Measurements from ENCODE around the gene LAPTM4A.

LAPTM4A gene

DNA sequence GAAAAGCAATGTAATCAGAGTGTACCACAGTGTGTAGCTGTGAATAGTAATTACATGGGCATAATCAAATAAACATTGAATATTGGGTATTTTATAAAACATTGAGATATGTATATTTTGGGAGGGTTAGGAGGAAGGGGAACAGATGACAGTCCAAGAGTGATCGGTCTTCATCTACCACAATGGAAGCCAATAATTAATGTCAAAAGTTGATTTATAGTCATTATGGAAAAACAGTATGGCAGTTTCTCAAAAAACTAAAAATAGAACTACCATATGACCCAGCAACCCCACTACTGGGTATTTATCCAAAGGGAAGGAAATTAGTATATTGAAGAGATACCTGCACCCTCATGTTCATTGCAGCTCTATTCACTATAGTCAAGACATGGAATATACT lies 5.8 kb upstream of the LAPTM4A start:
- Histone ChIP-seq H3K27ac (replicated peaks) (no peak overlapping the region), H3K27me3 (ENCODE audit: insufficient read depth, poor library complexity, severe bottlenecking) (no peaks in the 10 kb centered on the region), H3K4me3 (replicated peaks; ENCODE audit: insufficient read depth, low read length) (no peak overlapping the region)
- TF ChIP-seq, protein P1, sequence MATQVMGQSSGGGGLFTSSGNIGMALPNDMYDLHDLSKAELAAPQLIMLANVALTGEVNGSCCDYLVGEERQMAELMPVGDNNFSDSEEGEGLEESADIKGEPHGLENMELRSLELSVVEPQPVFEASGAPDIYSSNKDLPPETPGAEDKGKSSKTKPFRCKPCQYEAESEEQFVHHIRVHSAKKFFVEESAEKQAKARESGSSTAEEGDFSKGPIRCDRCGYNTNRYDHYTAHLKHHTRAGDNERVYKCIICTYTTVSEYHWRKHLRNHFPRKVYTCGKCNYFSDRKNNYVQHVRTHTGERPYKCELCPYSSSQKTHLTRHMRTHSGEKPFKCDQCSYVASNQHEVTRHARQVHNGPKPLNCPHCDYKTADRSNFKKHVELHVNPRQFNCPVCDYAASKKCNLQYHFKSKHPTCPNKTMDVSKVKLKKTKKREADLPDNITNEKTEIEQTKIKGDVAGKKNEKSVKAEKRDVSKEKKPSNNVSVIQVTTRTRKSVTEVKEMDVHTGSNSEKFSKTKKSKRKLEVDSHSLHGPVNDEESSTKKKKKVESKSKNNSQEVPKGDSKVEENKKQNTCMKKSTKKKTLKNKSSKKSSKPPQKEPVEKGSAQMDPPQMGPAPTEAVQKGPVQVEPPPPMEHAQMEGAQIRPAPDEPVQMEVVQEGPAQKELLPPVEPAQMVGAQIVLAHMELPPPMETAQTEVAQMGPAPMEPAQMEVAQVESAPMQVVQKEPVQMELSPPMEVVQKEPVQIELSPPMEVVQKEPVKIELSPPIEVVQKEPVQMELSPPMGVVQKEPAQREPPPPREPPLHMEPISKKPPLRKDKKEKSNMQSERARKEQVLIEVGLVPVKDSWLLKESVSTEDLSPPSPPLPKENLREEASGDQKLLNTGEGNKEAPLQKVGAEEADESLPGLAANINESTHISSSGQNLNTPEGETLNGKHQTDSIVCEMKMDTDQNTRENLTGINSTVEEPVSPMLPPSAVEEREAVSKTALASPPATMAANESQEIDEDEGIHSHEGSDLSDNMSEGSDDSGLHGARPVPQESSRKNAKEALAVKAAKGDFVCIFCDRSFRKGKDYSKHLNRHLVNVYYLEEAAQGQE (IDR thresholded peaks at IDR 0.05; ENCODE audit: insufficient replicate concordance, low read depth): no peak
- TF ChIP-seq GABPA (IDR thresholded peaks at IDR 0.05; ENCODE audit: low read depth): no peak
- TF ChIP-seq SPI1 (IDR thresholded peaks at IDR 0.05; ENCODE audit: borderline replicate concordance, low read depth): no peak
- no peak for TF ChIP-seq POLR2AphosphoS5 (IDR thresholded peaks at IDR 0.05; ENCODE audit: low read depth)
- TF ChIP-seq, protein P2, sequence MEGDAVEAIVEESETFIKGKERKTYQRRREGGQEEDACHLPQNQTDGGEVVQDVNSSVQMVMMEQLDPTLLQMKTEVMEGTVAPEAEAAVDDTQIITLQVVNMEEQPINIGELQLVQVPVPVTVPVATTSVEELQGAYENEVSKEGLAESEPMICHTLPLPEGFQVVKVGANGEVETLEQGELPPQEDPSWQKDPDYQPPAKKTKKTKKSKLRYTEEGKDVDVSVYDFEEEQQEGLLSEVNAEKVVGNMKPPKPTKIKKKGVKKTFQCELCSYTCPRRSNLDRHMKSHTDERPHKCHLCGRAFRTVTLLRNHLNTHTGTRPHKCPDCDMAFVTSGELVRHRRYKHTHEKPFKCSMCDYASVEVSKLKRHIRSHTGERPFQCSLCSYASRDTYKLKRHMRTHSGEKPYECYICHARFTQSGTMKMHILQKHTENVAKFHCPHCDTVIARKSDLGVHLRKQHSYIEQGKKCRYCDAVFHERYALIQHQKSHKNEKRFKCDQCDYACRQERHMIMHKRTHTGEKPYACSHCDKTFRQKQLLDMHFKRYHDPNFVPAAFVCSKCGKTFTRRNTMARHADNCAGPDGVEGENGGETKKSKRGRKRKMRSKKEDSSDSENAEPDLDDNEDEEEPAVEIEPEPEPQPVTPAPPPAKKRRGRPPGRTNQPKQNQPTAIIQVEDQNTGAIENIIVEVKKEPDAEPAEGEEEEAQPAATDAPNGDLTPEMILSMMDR (IDR thresholded peaks at IDR 0.05; ENCODE audit: insufficient read depth, low read length): no peak
- DNase-seq (ENCODE audit: low read depth in 1 of 2, low spot score in 1 of 2): no peak

DNA sequence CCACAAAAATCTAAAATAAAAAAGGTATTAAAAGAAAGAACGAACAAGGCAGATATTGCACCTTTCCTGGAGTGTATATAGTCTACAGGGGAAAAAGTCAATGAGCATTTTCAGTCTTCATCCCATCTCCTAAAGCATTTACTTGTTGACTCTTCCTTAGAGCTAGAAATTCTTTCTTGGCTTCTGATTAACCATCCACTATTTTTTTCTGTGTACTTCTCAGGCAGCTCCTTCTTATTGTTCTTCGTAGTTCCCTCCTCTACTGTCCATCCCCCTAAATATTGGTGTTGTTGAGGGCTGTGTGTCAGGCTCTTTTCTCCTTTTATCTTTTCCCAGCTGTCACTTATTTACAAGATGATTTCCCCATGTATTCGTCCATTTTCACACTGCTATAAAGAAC lies 3.5 kb upstream of the LAPTM4A start:
- TF ChIP-seq, protein P1 (IDR thresholded peaks at IDR 0.05; ENCODE audit: insufficient replicate concordance, low read depth): no peak
- no peak for TF ChIP-seq POLR2AphosphoS5 (IDR thresholded peaks at IDR 0.05; ENCODE audit: low read depth)
- TF ChIP-seq SPI1 (IDR thresholded peaks at IDR 0.05; ENCODE audit: borderline replicate concordance, low read depth): no peak
- TF ChIP-seq, protein P2 (IDR thresholded peaks at IDR 0.05; ENCODE audit: insufficient read depth, low read length): no peak
- no peak for TF ChIP-seq GABPA (IDR thresholded peaks at IDR 0.05; ENCODE audit: low read depth)
- DNase-seq (ENCODE audit: low read depth in 1 of 2, low spot score in 1 of 2): no peak
- Histone ChIP-seq H3K4me3 (replicated peaks; ENCODE audit: insufficient read depth, low read length) (no peak overlapping the region), H3K27me3 (ENCODE audit: insufficient read depth, poor library complexity, severe bottlenecking) (no peaks in the 10 kb centered on the region), H3K27ac (replicated peaks) (no peak overlapping the region)

DNA sequence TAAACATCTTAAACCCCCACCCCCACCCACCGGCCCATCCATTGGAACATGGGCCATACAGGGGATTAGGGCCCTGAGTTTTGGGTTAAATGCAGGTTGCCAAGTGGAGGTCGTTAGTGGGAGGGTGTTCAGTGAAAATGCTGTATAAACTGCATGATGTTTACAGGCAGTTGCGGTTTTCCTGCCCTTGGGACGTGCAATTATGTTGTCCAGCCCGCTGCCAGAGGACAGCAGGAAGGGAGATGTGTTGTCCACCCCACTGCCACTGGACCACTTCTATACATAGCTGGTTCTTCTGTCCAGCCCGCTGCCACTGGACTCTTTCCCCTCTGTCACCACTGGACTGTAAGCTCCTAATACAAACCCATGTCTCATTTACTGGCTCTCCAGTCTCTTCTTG lies 2.7 kb upstream of the LAPTM4A start:
- DNase-seq (ENCODE audit: low read depth in 1 of 2, low spot score in 1 of 2): no peak
- no peak overlapping the region for H3K27ac ChIP-seq (replicated peaks)

More for the DNA sequence above, 2.7 kb upstream of the LAPTM4A start:
- H3K4me3 ChIP-seq (replicated peaks; ENCODE audit: insufficient read depth, low read length): no peak overlapping the region
- TF ChIP-seq GABPA (IDR thresholded peaks at IDR 0.05; ENCODE audit: low read depth) (no peak), POLR2AphosphoS5 (IDR thresholded peaks at IDR 0.05; ENCODE audit: low read depth) (no peak), SPI1 (IDR thresholded peaks at IDR 0.05; ENCODE audit: borderline replicate concordance, low read depth) (no peak)
- TF ChIP-seq, protein P1 (IDR thresholded peaks at IDR 0.05; ENCODE audit: insufficient replicate concordance, low read depth): no peak
- TF ChIP-seq, protein P2 (IDR thresholded peaks at IDR 0.05; ENCODE audit: insufficient read depth, low read length): no peak
- H3K27me3 ChIP-seq (ENCODE audit: insufficient read depth, poor library complexity, severe bottlenecking): no peaks in the 10 kb centered on the region
